A549 (cell line): ENCODE results near the gene SULT1B1. TPM values are rescaled to one million over a fixed set of nuclear protein-coding genes. Genes with fewer than 3 reads are reported as not detected.

ENCODE experiments used
- ATAC-seq, 2 experiments: fragments of 200-7000 bp in 1 of 2; fragments of >200 bp in 1 of 2; cut with Nextera tagmentation in 1 of 2; cut with Tn5 transposase in 1 of 2; 3 replicates each; pipeline versions ENCODE4 v1.8.0 to v1.9.1; 2018 to 2020; ENCODE audit warnings: mild to moderate bottlenecking in 1 of 2, moderate library complexity in 1 of 2
- CTCF ChIA-PET: fragments of 300-600 bp; sonication (Branson Sonifier 250); formaldehyde crosslinking; extraction: SDS; loops from one replicate; lab custom pipeline; 2021; ENCODE audit warnings: antibody characterized with exemption, inconsistent platforms; lab: Yijun Ruan, JAX
- POLR2A ChIA-PET: fragments of 350-600 bp; formaldehyde crosslinking; extraction: SDS; loops from one replicate; lab custom pipeline; 2021; ENCODE audit warnings: antibody characterized with exemption, inconsistent platforms; lab: Yijun Ruan, JAX
- DNase-seq, 2 experiments: peaks; one replicate each; pipeline versions ENCODE4 v3.0.0 to v3.0.0-alpha.2; 2011 to 2016; ENCODE audit warnings: low read depth in 1 of 2, low spot score in 1 of 2
- FAIRE-seq: peaks from 2 replicates; lab custom pipeline; 2011; peaks lifted over from hg19 to GRCh38; lab: Jason Lieb, UNC
- H3K27ac ChIP-seq, 2 experiments: fragments of >200 bp; sonication (Bioruptor Twin); formaldehyde crosslinking; 3 replicates each; pipeline ENCODE4 v1.5.1; 2016 to 2017
- H3K4me1 ChIP-seq: fragments of >200 bp; sonication (Bioruptor Twin); formaldehyde crosslinking; 3 replicates; pipeline ENCODE4 v1.6.1; 2016
- H3K4me2 ChIP-seq: fragments of >200 bp; sonication (Bioruptor Twin); formaldehyde crosslinking; 3 replicates; pipeline ENCODE4 v1.6.1; 2016
- H3K4me3 ChIP-seq: fragments of >200 bp; sonication (Bioruptor Twin); formaldehyde crosslinking; 3 replicates; pipeline ENCODE4 v1.5.1; 2016
- H3K9me3 ChIP-seq: fragments of >200 bp; sonication (Bioruptor Twin); formaldehyde crosslinking; 3 replicates; pipeline ENCODE4 v1.6.1; 2016
- BHLHE40 ChIP-seq: IDR thresholded peaks from 2 replicates; pipeline ENCODE4 v1.6.1; 2012; ENCODE audit warnings: low read depth, low read length, inconsistent platforms
- CBX2 ChIP-seq: fragments of 200-600 bp; sonication (generic); IDR thresholded peaks from 2 replicates; pipeline ENCODE4 v1.6.1; 2016; ENCODE audit warnings: low read depth, mild to moderate bottlenecking, borderline replicate concordance
- CEBPB ChIP-seq, 2 experiments: fragments of >200 bp in 1 of 2; sonication (Bioruptor Twin) in 1 of 2; formaldehyde crosslinking in 1 of 2; IDR thresholded peaks; 2 replicates each; pipeline ENCODE4 v1.6.1; 2012 to 2016
- CHD2 ChIP-seq: fragments of 150-350 bp; IDR thresholded peaks from 2 replicates; pipeline ENCODE4 v1.6.1; 2014; ENCODE audit warnings: low read length; ENCODE audit not compliant: partially characterized antibody
- EHF ChIP-seq: fragments of 250-450 bp; sonication (Bioruptor Pico); IDR thresholded peaks from 2 replicates; pipeline ENCODE4 v1.5.0; 2020; ENCODE audit warnings: mild to moderate bottlenecking
- EHMT2 ChIP-seq: fragments of 200-600 bp; sonication (generic); IDR thresholded peaks from 2 replicates; pipeline ENCODE4 v1.6.1; 2016; ENCODE audit warnings: antibody characterized with exemption, low read depth, mild to moderate bottlenecking, moderate library complexity
- ELK1 ChIP-seq: fragments of 150-350 bp; IDR thresholded peaks from 2 replicates; pipeline ENCODE4 v1.6.1; 2014; ENCODE audit warnings: low read depth, mild to moderate bottlenecking, low read length
- ESRRA ChIP-seq: fragments of 150-350 bp; IDR thresholded peaks from 2 replicates; pipeline ENCODE4 v1.6.1; 2014; ENCODE audit warnings: mild to moderate bottlenecking, low read length, borderline replicate concordance
- FOSB ChIP-seq: fragments of 250-450 bp; sonication (Bioruptor Pico); IDR thresholded peaks from 2 replicates; pipeline ENCODE4 v1.5.0; 2020; ENCODE audit warnings: mild to moderate bottlenecking, moderate library complexity
- FOSL2 ChIP-seq, 2 experiments: fragments of 450-650 bp in 1 of 2; fragments of >200 bp in 1 of 2; sonication (Bioruptor Twin) in 1 of 2; formaldehyde crosslinking; IDR thresholded peaks; 2 replicates each; pipeline versions ENCODE4 v1.5.0 to v1.6.1; 2016 to 2020; ENCODE audit warnings: mild to moderate bottlenecking in 1 of 2, moderate library complexity in 1 of 2
- FOXS1 ChIP-seq: fragments of 250-450 bp; sonication (Bioruptor Pico); IDR thresholded peaks from 2 replicates; pipeline ENCODE4 v1.5.0; 2020; ENCODE audit warnings: mild to moderate bottlenecking, moderate library complexity
- GATA3 ChIP-seq: IDR thresholded peaks from 2 replicates; pipeline ENCODE4 v1.6.1; 2012; ENCODE audit warnings: borderline replicate concordance
- HEYL ChIP-seq: fragments of 250-450 bp; sonication (Bioruptor Pico); IDR thresholded peaks from 2 replicates; pipeline ENCODE4 v1.8.0; 2021; ENCODE audit warnings: mild to moderate bottlenecking, moderate library complexity
- HOXB13 ChIP-seq: fragments of 250-450 bp; sonication (Bioruptor Pico); IDR thresholded peaks from 2 replicates; pipeline ENCODE4 v1.5.0; 2020; ENCODE audit warnings: low read depth, mild to moderate bottlenecking, moderate library complexity
- HOXB5 ChIP-seq: fragments of 250-450 bp; sonication (Bioruptor Pico); IDR thresholded peaks from 2 replicates; pipeline ENCODE4 v1.5.0; 2020; ENCODE audit warnings: mild to moderate bottlenecking, moderate library complexity
- JUN ChIP-seq, 2 experiments: fragments of >200 bp; sonication (Bioruptor Twin); formaldehyde crosslinking; IDR thresholded peaks; 2 replicates in 1 of 2; 3 replicates in 1 of 2; pipeline ENCODE4 v1.6.1; 2016 to 2017
- KDM1A ChIP-seq: fragments of 200-600 bp; sonication (generic); IDR thresholded peaks from 2 replicates; pipeline ENCODE4 v1.6.1; 2016; ENCODE audit warnings: low read depth, mild to moderate bottlenecking
- MAX ChIP-seq: IDR thresholded peaks from 2 replicates; pipeline ENCODE4 v1.6.1; 2012
- NFE2L2 ChIP-seq: fragments of 150-350 bp; conservative IDR thresholded peaks from 2 replicates; pipeline ENCODE4 v1.6.1; 2014; ENCODE audit warnings: low read length
- NPAS2 ChIP-seq: fragments of 250-450 bp; sonication (Bioruptor Pico); IDR thresholded peaks from 2 replicates; pipeline ENCODE4 v1.8.0; 2022; ENCODE audit warnings: mild to moderate bottlenecking, moderate library complexity, borderline replicate concordance
- POLR2A ChIP-seq: IDR thresholded peaks from 2 replicates; pipeline ENCODE4 v1.6.1; 2012; ENCODE audit warnings: mild to moderate bottlenecking, low read length
- POLR2AphosphoS2 ChIP-seq: conservative IDR thresholded peaks from 2 replicates; pipeline ENCODE4 v1.6.1; 2012; ENCODE audit warnings: low read length, improper control_type of control experiment, inconsistent platforms
- RCOR1 ChIP-seq: fragments of 150-350 bp; IDR thresholded peaks from 2 replicates; pipeline ENCODE4 v1.6.1; 2014; ENCODE audit warnings: antibody characterized with exemption, low read length, low read depth
- RFX5 ChIP-seq: fragments of 450-650 bp; IDR thresholded peaks from 2 replicates; pipeline ENCODE4 v1.7.1; 2014; ENCODE audit warnings: antibody characterized with exemption, mild to moderate bottlenecking, moderate library complexity
- SMC3 ChIP-seq: fragments of >200 bp; sonication (Bioruptor Twin); formaldehyde crosslinking; IDR thresholded peaks from 3 replicates; pipeline ENCODE4 v1.6.1; 2018; ENCODE audit warnings: inconsistent platforms
- WGBS: methylation state at CpG from one replicate; pipeline ENCODE4 v1.1.6; 2017; ENCODE audit errors: missing lambda C conversion rate; 5-methylcytosine and 5-hydroxymethylcytosine counted together
- polyA plus RNA-seq, 4 experiments: library from polyadenylated mRNA; depleted of rRNA in 3 of 4; stranded (reverse); fragments of >200 nt; fragmentation: RNase III in 1 of 4; extraction: RNeasy Plus Mini Kit Qiagen cat#74134 plus additional on column Dnase treatment in 1 of 4; gene quantifications; 2 replicates in 3 of 4; 3 replicates in 1 of 4; pipeline ENCODE4 v1.2.3, GENCODE V29; 2011 to 2017
- TF ChIP-seq, protein P1 (sequence below): IDR thresholded peaks from 2 replicates; pipeline ENCODE4 v1.6.1; 2012; ENCODE audit warnings: low read depth, borderline replicate concordance
- TF ChIP-seq, protein P2 (sequence below): fragments of 200-600 bp; sonication (generic); IDR thresholded peaks from 2 replicates; pipeline ENCODE4 v1.6.1; 2016; ENCODE audit warnings: antibody characterized with exemption, mild to moderate bottlenecking, moderate library complexity

SULT1B1 gene
- polyA plus RNA-seq, 2 of the 4 experiments (the other 2 are of a cell fraction) = 0.01 to 0.13 TPM

DNA sequence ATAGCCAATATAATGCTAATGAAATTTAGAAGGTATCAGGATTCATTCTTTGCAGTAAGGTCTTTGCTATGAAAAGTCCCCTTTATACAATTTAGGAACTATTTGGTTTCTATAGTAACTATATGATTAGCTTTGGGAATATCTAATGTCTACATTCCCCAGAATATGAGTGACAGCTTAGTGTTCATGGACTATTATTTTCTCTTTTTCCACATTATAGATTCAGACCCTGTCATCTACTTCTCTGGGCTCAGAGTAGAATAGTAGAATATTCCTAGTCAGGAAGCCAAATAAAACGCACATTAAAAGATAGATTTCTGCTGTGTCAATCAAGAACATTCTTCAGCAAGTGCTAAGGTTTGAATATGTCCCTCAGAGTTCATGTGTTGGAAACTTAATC is 26.1 kb upstream of the SULT1B1 start:
- no peak overlapping the region for H3K4me2 ChIP-seq
- FAIRE-seq = no peak
- POLR2A ChIA-PET = no interaction called here
- no peaks in the 10 kb centered on the region for H3K4me1 ChIP-seq
- no peak for DNase-seq
- no peaks in the 10 kb centered on the region for H3K9me3 ChIP-seq
- CTCF ChIA-PET = no interaction called here
- WGBS = 38% methylated on average over 1 of the region's 1 CpG
- H3K4me3 ChIP-seq = no peak overlapping the region
- H3K27ac ChIP-seq = no peak overlapping the region
- TF ChIP-seq RFX5 (no peak), EHMT2 (no peak), NPAS2 (CRISPR knock-in tag) (no peak), CEBPB (IDR thresholded peaks at IDR 0.05) (no peak), ESRRA (no peak), NFE2L2 (no peak), HEYL (CRISPR knock-in tag) (no peak), FOXS1 (CRISPR knock-in tag) (no peak), ELK1 (no peak), GATA3 (no peak), EHF (CRISPR knock-in tag) (no peak), POLR2A (no peak), JUN (IDR thresholded peaks at IDR 0.05) (no peak), MAX (no peak), CBX2 (no peak), CHD2 (no peak), SMC3 (no peak), RCOR1 (no peak)
- TF ChIP-seq, protein P1, sequence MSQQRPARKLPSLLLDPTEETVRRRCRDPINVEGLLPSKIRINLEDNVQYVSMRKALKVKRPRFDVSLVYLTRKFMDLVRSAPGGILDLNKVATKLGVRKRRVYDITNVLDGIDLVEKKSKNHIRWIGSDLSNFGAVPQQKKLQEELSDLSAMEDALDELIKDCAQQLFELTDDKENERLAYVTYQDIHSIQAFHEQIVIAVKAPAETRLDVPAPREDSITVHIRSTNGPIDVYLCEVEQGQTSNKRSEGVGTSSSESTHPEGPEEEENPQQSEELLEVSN = no peak
- TF ChIP-seq, protein P2, sequence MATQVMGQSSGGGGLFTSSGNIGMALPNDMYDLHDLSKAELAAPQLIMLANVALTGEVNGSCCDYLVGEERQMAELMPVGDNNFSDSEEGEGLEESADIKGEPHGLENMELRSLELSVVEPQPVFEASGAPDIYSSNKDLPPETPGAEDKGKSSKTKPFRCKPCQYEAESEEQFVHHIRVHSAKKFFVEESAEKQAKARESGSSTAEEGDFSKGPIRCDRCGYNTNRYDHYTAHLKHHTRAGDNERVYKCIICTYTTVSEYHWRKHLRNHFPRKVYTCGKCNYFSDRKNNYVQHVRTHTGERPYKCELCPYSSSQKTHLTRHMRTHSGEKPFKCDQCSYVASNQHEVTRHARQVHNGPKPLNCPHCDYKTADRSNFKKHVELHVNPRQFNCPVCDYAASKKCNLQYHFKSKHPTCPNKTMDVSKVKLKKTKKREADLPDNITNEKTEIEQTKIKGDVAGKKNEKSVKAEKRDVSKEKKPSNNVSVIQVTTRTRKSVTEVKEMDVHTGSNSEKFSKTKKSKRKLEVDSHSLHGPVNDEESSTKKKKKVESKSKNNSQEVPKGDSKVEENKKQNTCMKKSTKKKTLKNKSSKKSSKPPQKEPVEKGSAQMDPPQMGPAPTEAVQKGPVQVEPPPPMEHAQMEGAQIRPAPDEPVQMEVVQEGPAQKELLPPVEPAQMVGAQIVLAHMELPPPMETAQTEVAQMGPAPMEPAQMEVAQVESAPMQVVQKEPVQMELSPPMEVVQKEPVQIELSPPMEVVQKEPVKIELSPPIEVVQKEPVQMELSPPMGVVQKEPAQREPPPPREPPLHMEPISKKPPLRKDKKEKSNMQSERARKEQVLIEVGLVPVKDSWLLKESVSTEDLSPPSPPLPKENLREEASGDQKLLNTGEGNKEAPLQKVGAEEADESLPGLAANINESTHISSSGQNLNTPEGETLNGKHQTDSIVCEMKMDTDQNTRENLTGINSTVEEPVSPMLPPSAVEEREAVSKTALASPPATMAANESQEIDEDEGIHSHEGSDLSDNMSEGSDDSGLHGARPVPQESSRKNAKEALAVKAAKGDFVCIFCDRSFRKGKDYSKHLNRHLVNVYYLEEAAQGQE = no peak
- ATAC-seq = no peak

GRCh38 chr4:69785211-69785831 is 24.9 kb upstream of the SULT1B1 start:
- no peak overlapping the region for H3K4me3 ChIP-seq
- DNase-seq = no peak
- FAIRE-seq = no peak
- CTCF ChIA-PET = no interaction called here
- TF ChIP-seq FOXS1 (CRISPR knock-in tag) (no peak), RFX5 (no peak), SMC3 (no peak), POLR2AphosphoS2 (no peak), FOSB (no peak), ELK1 (no peak), HEYL (CRISPR knock-in tag) (no peak), GATA3 (no peak), FOSL2 (IDR thresholded peaks at IDR 0.05) (no peak), FOSL2 (CRISPR knock-in tag; IDR thresholded peaks at IDR 0.05) (no peak), POLR2A (no peak), BHLHE40 (no peak), CEBPB (IDR thresholded peaks at IDR 0.05) (no peak), HOXB13 (CRISPR knock-in tag) (no peak), HOXB5 (CRISPR knock-in tag) (no peak), KDM1A (no peak)
- H3K9me3 ChIP-seq = no peaks in the 10 kb centered on the region
- H3K4me1 ChIP-seq = no peaks in the 10 kb centered on the region
- H3K27ac ChIP-seq = no peak overlapping the region
- H3K4me2 ChIP-seq = no peak overlapping the region
- no peak for ATAC-seq
- WGBS = 10% methylated on average over 1 of the region's 1 CpG
- POLR2A ChIA-PET = no interaction called here
